KMS-11 (cell line): Measurements from ENCODE around the gene CABLES1.

ENCODE experiments used
- H2AFZ ChIP-seq: fragments of 200-600 bp; sonication (generic); 2 replicates; pipeline ENCODE4 v1.6.1; 2016; ENCODE audit warnings: antibody characterized with exemption, mixed run types, low read depth
- H3K27ac ChIP-seq: fragments of 200-600 bp; sonication (generic); 2 replicates; pipeline ENCODE4 v1.6.1; 2016; ENCODE audit warnings: mild to moderate bottlenecking, mixed run types
- H3K27me3 ChIP-seq: fragments of 200-600 bp; sonication (generic); 2 replicates; pipeline ENCODE4 v1.6.1; 2017; ENCODE audit warnings: mild to moderate bottlenecking, low read depth, mixed run types, moderate library complexity; ENCODE audit not compliant: insufficient read depth
- H3K36me3 ChIP-seq: fragments of 200-600 bp; sonication (generic); 2 replicates; pipeline ENCODE4 v1.6.1; 2017; ENCODE audit warnings: mild to moderate bottlenecking, mixed run types; ENCODE audit not compliant: insufficient read depth
- H3K4me1 ChIP-seq: fragments of 200-600 bp; sonication (generic); 2 replicates; pipeline ENCODE4 v1.6.1; 2016; ENCODE audit warnings: mild to moderate bottlenecking, low read depth, mixed run types; ENCODE audit not compliant: poor library complexity, severe bottlenecking
- H3K4me2 ChIP-seq: fragments of 200-600 bp; sonication (generic); 2 replicates; pipeline ENCODE4 v1.7.0; 2016; ENCODE audit warnings: mild to moderate bottlenecking, mixed run types
- H3K4me3 ChIP-seq: fragments of 200-600 bp; sonication (generic); IDR thresholded peaks from 2 replicates; pipeline ENCODE4 v1.6.1; 2017; ENCODE audit warnings: low read depth, low read length, mixed read lengths; ENCODE audit not compliant: insufficient read depth
- H3K79me2 ChIP-seq: fragments of 200-600 bp; sonication (generic); 2 replicates; pipeline ENCODE4 v1.6.1; 2016; ENCODE audit warnings: low read depth, mixed run types; ENCODE audit not compliant: insufficient read depth
- H3K9ac ChIP-seq: fragments of 200-600 bp; sonication (generic); 2 replicates; pipeline ENCODE4 v1.6.1; 2016; ENCODE audit warnings: mild to moderate bottlenecking, mixed run types
- H4K20me1 ChIP-seq: fragments of 200-600 bp; sonication (generic); 2 replicates; pipeline ENCODE4 v1.6.1; 2016; ENCODE audit warnings: mild to moderate bottlenecking, mixed run types; ENCODE audit not compliant: insufficient read depth
- CTCF ChIP-seq: fragments of 200-600 bp; sonication (generic); conservative IDR thresholded peaks from 2 replicates; pipeline ENCODE4 v1.6.1; 2017; ENCODE audit warnings: low read depth, mild to moderate bottlenecking, antibody characterized with exemption, low read length, moderate library complexity, mixed read lengths

CABLES1 gene

GRCh38 chr18:23178201-23178600 lies 42.9 kb downstream of the CABLES1 start:
- H3K27ac ChIP-seq, result no peak overlapping the region
- peaks cover 98% of the 10 kb centered on the region for H3K79me2 ChIP-seq
- H3K4me1 ChIP-seq, result peaks cover 69% of the 10 kb centered on the region
- no peak overlapping the region for H3K4me2 ChIP-seq
- no peak overlapping the region for H3K9ac ChIP-seq
- H3K27me3 ChIP-seq, result no peaks in the 10 kb centered on the region
- TF ChIP-seq CTCF, result no peak
- no peak overlapping the region for H3K4me3 ChIP-seq
- peaks cover 24% of the 10 kb centered on the region for H4K20me1 ChIP-seq
- no peaks in the 10 kb centered on the region; the same call in 1 of the 2 replicates for H3K36me3 ChIP-seq
- no peak overlapping the region for H2AFZ ChIP-seq

DNA sequence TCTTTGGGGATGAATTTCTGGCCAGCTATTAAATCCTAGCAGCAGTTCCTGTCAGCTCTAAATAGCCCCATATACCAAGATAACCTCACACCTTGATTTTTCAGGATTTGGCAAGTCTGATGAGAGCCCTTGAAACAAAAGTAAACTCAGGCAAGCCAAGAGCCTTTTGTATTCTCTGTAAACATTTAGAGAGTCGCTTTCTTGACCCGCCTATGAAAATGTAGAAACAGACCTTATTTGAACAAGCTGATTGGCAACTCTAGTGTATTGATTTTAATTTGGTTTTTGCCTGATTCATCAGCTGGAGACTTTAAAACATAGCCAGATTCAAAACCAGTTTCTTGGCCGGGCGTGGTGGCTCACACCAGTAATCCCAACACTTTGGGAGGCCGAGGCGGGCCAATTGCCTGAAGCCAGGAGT lies 43.4 kb downstream of the CABLES1 start:
- Histone ChIP-seq H4K20me1 (peaks cover 21% of the 10 kb centered on the region), H2AFZ (no peak overlapping the region), H3K27ac (no peak overlapping the region), H3K4me2 (no peak overlapping the region), H3K9ac (no peak overlapping the region), H3K4me1 (peaks cover 68% of the 10 kb centered on the region), H3K27me3 (no peaks in the 10 kb centered on the region), H3K79me2 (peaks cover 98% of the 10 kb centered on the region), H3K36me3 (no peaks in the 10 kb centered on the region; the same call in 1 of the 2 replicates), H3K4me3 (no peak overlapping the region)
- no peak for TF ChIP-seq CTCF

GRCh38 chr18:23179416-23179815 lies 44.1 kb downstream of the CABLES1 start:
- H2AFZ ChIP-seq, result no peak overlapping the region
- H3K79me2 ChIP-seq, result peaks cover 98% of the 10 kb centered on the region
- peaks cover 19% of the 10 kb centered on the region; the same call in 1 of the 2 replicates for H4K20me1 ChIP-seq
- H3K27me3 ChIP-seq, result no peaks in the 10 kb centered on the region
- H3K4me3 ChIP-seq, result no peak overlapping the region
- H3K36me3 ChIP-seq, result no peaks in the 10 kb centered on the region; the same call in 1 of the 2 replicates
- TF ChIP-seq CTCF, result no peak
- no peak overlapping the region for H3K9ac ChIP-seq
- H3K27ac ChIP-seq, result no peak overlapping the region
- H3K4me2 ChIP-seq, result no peak overlapping the region
- peaks cover 70% of the 10 kb centered on the region for H3K4me1 ChIP-seq

DNA sequence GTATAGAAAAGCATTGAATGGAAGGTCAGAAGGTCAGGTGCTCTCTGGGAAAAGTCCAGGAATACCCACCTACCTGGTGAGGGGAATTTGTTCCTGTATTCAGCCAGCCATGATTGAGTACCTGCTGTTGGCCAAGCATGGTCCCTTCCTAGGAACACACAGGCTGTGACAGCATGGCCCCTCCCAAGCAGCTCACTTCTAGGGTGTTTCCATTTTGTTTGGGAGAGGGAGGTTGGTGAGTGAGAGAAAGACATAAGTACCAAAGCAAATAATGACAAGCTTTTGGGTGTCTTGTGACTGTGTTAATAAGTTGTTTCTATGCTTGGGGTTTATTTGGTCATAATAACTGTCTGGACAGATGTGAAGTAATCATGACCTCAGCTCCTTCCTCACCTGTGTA lies 46.3 kb downstream of the CABLES1 start:
- no peak overlapping the region for H3K4me2 ChIP-seq
- peaks cover 71% of the 10 kb centered on the region for H3K4me1 ChIP-seq
- no peaks in the 10 kb centered on the region for H3K36me3 ChIP-seq
- 0 out of 2 replicates have a peak, but pooled peaks cover 7% of the 10 kb centered on the region for H4K20me1 ChIP-seq
- TF ChIP-seq CTCF, result no peak
- H2AFZ ChIP-seq, result no peak overlapping the region
- H3K79me2 ChIP-seq, result peaks cover 100% of the 10 kb centered on the region
- H3K27me3 ChIP-seq, result no peaks in the 10 kb centered on the region
- H3K9ac ChIP-seq, result no peak overlapping the region
- no peak overlapping the region for H3K4me3 ChIP-seq
- H3K27ac ChIP-seq, result peak overlapping the region; percentile 24; the same call in 1 of the 2 replicates
